Measurements from ENCODE around the gene OAT. TPM values are rescaled to one million over a fixed set of nuclear protein-coding genes. Genes with fewer than 3 reads are reported as not detected.
A peak's percentile ranks its signal among the peaks of the same experiment; 100 is the strongest.

The OAT gene
- total and polyA plus RNA-seq, 4 donors, result 25.1 to 255 (median 69.1) TPM

- whole genome bisulfite sequencing, result 96% methylated on average over 11 of the region's 11 CpGs
- no peak overlapping the region for H3K4me3 ChIP-seq (ENCODE audit: low read depth in 1 of 3, low read length in 3 of 3)
- DNase-seq (ENCODE audit: low spot score), result no peak
Observed at GRCh38 chr10:124392626-124393342, 25.9 kb downstream of the OAT start.

GRCh38 chr10:124390471-124391187, 28.1 kb downstream of the OAT start:
- no peak for DNase-seq (ENCODE audit: low spot score)
- no peaks in the 10 kb centered on the region for H3K36me3 ChIP-seq (ENCODE audit: control insufficient read depth in 4 of 4, insufficient read depth in 3 of 4, low read depth in 1 of 4, low read length in 3 of 4)
- TF ChIP-seq REST (IDR thresholded peaks at IDR 0.05) (no peak), FOXA1 (IDR thresholded peaks at IDR 0.05) (no peak), MAX (IDR thresholded peaks at IDR 0.05) (no peak), SP1 (IDR thresholded peaks at IDR 0.05) (no peak), RAD21 (IDR thresholded peaks at IDR 0.05) (no peak), EGR1 (IDR thresholded peaks at IDR 0.05; ENCODE audit: low read depth in 2 of 2) (no peak), YY1 (IDR thresholded peaks at IDR 0.05) (no peak), HNF4G (IDR thresholded peaks at IDR 0.05) (no peak), RXRA (IDR thresholded peaks at IDR 0.05) (no peak), ZBTB33 (IDR thresholded peaks at IDR 0.05) (no peak), CTCF (IDR thresholded peaks at IDR 0.05; ENCODE audit: low read depth, low read length, missing input control) (no peak), FOXA2 (IDR thresholded peaks at IDR 0.05) (no peak), HNF4A (conservative IDR thresholded peaks at IDR 0.05) (no peak), JUND (IDR thresholded peaks at IDR 0.05) (no peak), NR2F2 (IDR thresholded peaks at IDR 0.05) (no peak), ATF3 (IDR thresholded peaks at IDR 0.05) (no peak)
- no peak overlapping the region for H3K4me3 ChIP-seq (ENCODE audit: low read depth in 1 of 3, low read length in 3 of 3)
- 92% methylated on average over 3 of the region's 3 CpGs for WGBS
- H3K9me3 ChIP-seq (ENCODE audit: control insufficient read depth in 4 of 4, low read length in 3 of 4), result peaks cover 0 to 2% (median 0%) of the 10 kb centered on the region in 4 donors
- H3K4me1 ChIP-seq (ENCODE audit: control insufficient read depth in 4 of 4, insufficient read depth in 4 of 4, low read length in 3 of 4), result peaks cover 5 to 13% (median 7%) of the 10 kb centered on the region in 4 donors
- no peaks in the 10 kb centered on the region for H3K27me3 ChIP-seq (ENCODE audit: control insufficient read depth in 4 of 4, insufficient read depth in 4 of 4, low read length in 3 of 4)
- peak overlapping the region in 1 of 2 donors; percentile 47 for H3K27ac ChIP-seq (ENCODE audit: low read depth in 1 of 2, low read length in 2 of 2)
- H3K9ac ChIP-seq (ENCODE audit: low read depth in 1 of 2, low read length in 2 of 2), result no peak overlapping the region

More at GRCh38 chr10:124392626-124393342, 25.9 kb downstream of the OAT start:
- no peak overlapping the region for H3K9ac ChIP-seq (ENCODE audit: low read depth in 1 of 2, low read length in 2 of 2)
- H3K4me1 ChIP-seq (ENCODE audit: control insufficient read depth in 4 of 4, insufficient read depth in 4 of 4, low read length in 3 of 4), result peaks cover 5 to 8% (median 7%) of the 10 kb centered on the region in 4 donors
- H3K9me3 ChIP-seq (ENCODE audit: control insufficient read depth in 4 of 4, low read length in 3 of 4), result peaks cover 0 to 2% (median 0%) of the 10 kb centered on the region in 4 donors
- TF ChIP-seq YY1 (IDR thresholded peaks at IDR 0.05), result no peak
- TF ChIP-seq ATF3 (IDR thresholded peaks at IDR 0.05), result no peak
- no peak for TF ChIP-seq JUND (IDR thresholded peaks at IDR 0.05)
- no peak for TF ChIP-seq GABPA (IDR thresholded peaks at IDR 0.05 in 1 of 2, conservative IDR thresholded peaks at IDR 0.05 in 1 of 2)
- H3K27me3 ChIP-seq (ENCODE audit: control insufficient read depth in 4 of 4, insufficient read depth in 4 of 4, low read length in 3 of 4), result no peaks in the 10 kb centered on the region
- peaks cover 0 to 2% (median under 1%) of the 10 kb centered on the region in 4 donors for H3K36me3 ChIP-seq (ENCODE audit: control insufficient read depth in 4 of 4, insufficient read depth in 3 of 4, low read depth in 1 of 4, low read length in 3 of 4)
- no peak overlapping the region for H3K27ac ChIP-seq (ENCODE audit: low read depth in 1 of 2, low read length in 2 of 2)
